Immature natural killer cell (primary cell): Measurements from ENCODE around the gene DLGAP1. TPM values are rescaled to one million over a fixed set of nuclear protein-coding genes. Genes with fewer than 3 reads are reported as not detected.

Experiments
- DNase-seq, 3 donors: peaks; one replicate each; pipeline ENCODE4 v3.0.0; 2022; ENCODE audit warnings: mixed read lengths in 1 of 3
- H3K27ac Mint-ChIP-seq, 6 donors: one replicate each; pipeline ENCODE4 v1.8.0; 2020; ENCODE audit warnings: mixed read lengths in 6 of 6, mild to moderate bottlenecking in 5 of 6, inconsistent platforms in 4 of 6, moderate library complexity in 3 of 6
- H3K27me3 Mint-ChIP-seq, 3 donors: one replicate each; pipeline ENCODE4 v1.8.0; 2020 to 2021; ENCODE audit warnings: low read depth in 3 of 3, mild to moderate bottlenecking in 3 of 3, mixed read lengths in 3 of 3, moderate library complexity in 3 of 3, inconsistent platforms in 1 of 3
- H3K36me3 Mint-ChIP-seq, 3 donors: one replicate each; pipeline ENCODE4 v1.8.0; 2020; ENCODE audit warnings: mixed read lengths in 3 of 3, inconsistent platforms in 2 of 3, mild to moderate bottlenecking in 2 of 3
- H3K4me1 Mint-ChIP-seq, 2 donors: one replicate each; pipeline ENCODE4 v1.8.0; 2020; ENCODE audit warnings: inconsistent platforms in 2 of 2, mild to moderate bottlenecking in 2 of 2, mixed read lengths in 2 of 2, moderate library complexity in 1 of 2
- H3K4me3 Mint-ChIP-seq, 5 donors: one replicate each; pipeline ENCODE4 v1.8.0; 2020; ENCODE audit warnings: mild to moderate bottlenecking in 5 of 5, mixed read lengths in 5 of 5, inconsistent platforms in 3 of 5, moderate library complexity in 3 of 5
- H3K9me3 Mint-ChIP-seq, 6 donors: one replicate each; pipeline ENCODE4 v1.8.0; 2020; ENCODE audit warnings: mild to moderate bottlenecking in 6 of 6, mixed read lengths in 6 of 6, inconsistent platforms in 4 of 6, moderate library complexity in 3 of 6
- polyA plus RNA-seq, 3 donors: library from polyadenylated mRNA; unstranded; fragments of 300-500 nt; fragmentation: Illumina TruSeq; gene quantifications; one replicate each; pipeline ENCODE4 v1.2.3, GENCODE V29; 2021

DLGAP1 gene
- polyA plus RNA-seq, 3 donors from 2014 or later = not detected

GRCh38 chr18:3874581-3874980, 580.5 kb downstream of the DLGAP1 start:
- no peaks in the 10 kb centered on the region for H3K9me3 Mint-ChIP-seq
- no peak overlapping the region for H3K4me3 Mint-ChIP-seq
- no peaks in the 10 kb centered on the region for H3K36me3 Mint-ChIP-seq
- H3K27ac Mint-ChIP-seq = no peak overlapping the region
- H3K27me3 Mint-ChIP-seq = peaks cover 0 to 2% (median 2%) of the 10 kb centered on the region in 3 donors
- H3K4me1 Mint-ChIP-seq = no peaks in the 10 kb centered on the region
- no peak for DNase-seq

GRCh38 chr18:3874125-3874524, 581.0 kb downstream of the DLGAP1 start:
- Mint-ChIP-seq H3K36me3 (no peaks in the 10 kb centered on the region), H3K27me3 (peaks cover 0 to 2% (median 2%) of the 10 kb centered on the region in 3 donors), H3K27ac (no peak overlapping the region), H3K4me1 (no peaks in the 10 kb centered on the region), H3K9me3 (no peaks in the 10 kb centered on the region), H3K4me3 (no peak overlapping the region)
- DNase-seq = no peak

- H3K36me3 Mint-ChIP-seq = no peaks in the 10 kb centered on the region
- H3K4me1 Mint-ChIP-seq = no peaks in the 10 kb centered on the region
- DNase-seq = no peak
- no peak overlapping the region for H3K27ac Mint-ChIP-seq
- H3K9me3 Mint-ChIP-seq = no peaks in the 10 kb centered on the region
- H3K4me3 Mint-ChIP-seq = no peak overlapping the region
- H3K27me3 Mint-ChIP-seq = peaks cover 0 to 2% (median 2%) of the 10 kb centered on the region in 3 donors
These were observed 581.4 kb downstream of the DLGAP1 start for GRCh38 chr18:3873698-3874097.

- no peak for DNase-seq
- Mint-ChIP-seq H3K36me3 (no peaks in the 10 kb centered on the region), H3K27me3 (peaks cover 0 to 2% (median 2%) of the 10 kb centered on the region in 3 donors), H3K27ac (no peak overlapping the region), H3K4me1 (no peaks in the 10 kb centered on the region), H3K9me3 (no peaks in the 10 kb centered on the region), H3K4me3 (no peak overlapping the region)
These were observed 581.9 kb downstream of the DLGAP1 start for GRCh38 chr18:3873211-3873610.

- no peaks in the 10 kb centered on the region for H3K9me3 Mint-ChIP-seq
- no peak for DNase-seq
- no peaks in the 10 kb centered on the region for H3K4me1 Mint-ChIP-seq
- H3K27me3 Mint-ChIP-seq = peaks cover 2% of the 10 kb centered on the region in 3 donors
- H3K27ac Mint-ChIP-seq = no peak overlapping the region
- no peak overlapping the region for H3K4me3 Mint-ChIP-seq
- H3K36me3 Mint-ChIP-seq = no peaks in the 10 kb centered on the region
These were observed 582.5 kb downstream of the DLGAP1 start for GRCh38 chr18:3872641-3873040.

GRCh38 chr18:3871687-3872086, 583.4 kb downstream of the DLGAP1 start:
- Mint-ChIP-seq H3K27ac (no peak overlapping the region), H3K36me3 (no peaks in the 10 kb centered on the region), H3K9me3 (no peaks in the 10 kb centered on the region), H3K4me3 (no peak overlapping the region), H3K4me1 (no peaks in the 10 kb centered on the region), H3K27me3 (peaks cover 2% of the 10 kb centered on the region in 3 donors)
- DNase-seq = no peak

- DNase-seq = no peak
- Mint-ChIP-seq H3K36me3 (no peaks in the 10 kb centered on the region), H3K4me3 (no peak overlapping the region), H3K9me3 (no peaks in the 10 kb centered on the region), H3K4me1 (no peaks in the 10 kb centered on the region), H3K27me3 (peaks cover 2% of the 10 kb centered on the region in 3 donors), H3K27ac (no peak overlapping the region)
These were observed 584.2 kb downstream of the DLGAP1 start for GRCh38 chr18:3870914-3871313.

DNA sequence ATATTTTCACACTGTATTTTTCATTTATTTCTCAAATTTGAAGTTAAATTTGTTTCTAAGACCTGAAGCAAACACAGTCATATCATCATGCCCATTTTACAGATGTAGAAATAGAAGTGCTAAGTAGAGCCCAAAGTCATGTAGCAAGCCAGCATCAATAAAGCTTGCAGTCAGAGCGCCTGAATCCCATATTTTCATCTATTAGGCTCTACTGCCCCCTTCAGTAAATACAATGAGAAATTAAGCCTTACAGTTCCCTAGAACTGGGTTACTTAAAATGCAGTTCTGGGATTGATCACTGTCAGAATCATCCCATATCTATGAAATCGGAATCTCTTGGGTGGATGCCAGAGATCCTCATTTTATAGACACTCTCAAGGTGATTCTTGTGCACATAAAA, 585.3 kb downstream of the DLGAP1 start:
- Mint-ChIP-seq H3K27ac (no peak overlapping the region), H3K4me3 (no peak overlapping the region), H3K36me3 (no peaks in the 10 kb centered on the region), H3K4me1 (no peaks in the 10 kb centered on the region), H3K9me3 (no peaks in the 10 kb centered on the region), H3K27me3 (peaks cover 2 to 4% (median 2%) of the 10 kb centered on the region in 3 donors)
- no peak for DNase-seq

GRCh38 chr18:3867864-3868311, 587.2 kb downstream of the DLGAP1 start:
- H3K4me3 Mint-ChIP-seq = no peak overlapping the region
- H3K36me3 Mint-ChIP-seq = no peaks in the 10 kb centered on the region
- no peak overlapping the region for H3K27ac Mint-ChIP-seq

GRCh38 chr18:3867236-3867635, 587.9 kb downstream of the DLGAP1 start:
- Mint-ChIP-seq H3K27ac (no peak overlapping the region), H3K4me3 (no peak overlapping the region), H3K36me3 (no peaks in the 10 kb centered on the region), H3K27me3 (peaks cover 2 to 5% (median 2%) of the 10 kb centered on the region in 3 donors), H3K4me1 (no peaks in the 10 kb centered on the region), H3K9me3 (no peaks in the 10 kb centered on the region)
- no peak for DNase-seq

More at GRCh38 chr18:3867864-3868311, 587.2 kb downstream of the DLGAP1 start:
- no peaks in the 10 kb centered on the region for H3K4me1 Mint-ChIP-seq
- no peaks in the 10 kb centered on the region for H3K9me3 Mint-ChIP-seq
- DNase-seq = no peak
- peaks cover 0 to 4% (median 2%) of the 10 kb centered on the region in 3 donors for H3K27me3 Mint-ChIP-seq

DNA sequence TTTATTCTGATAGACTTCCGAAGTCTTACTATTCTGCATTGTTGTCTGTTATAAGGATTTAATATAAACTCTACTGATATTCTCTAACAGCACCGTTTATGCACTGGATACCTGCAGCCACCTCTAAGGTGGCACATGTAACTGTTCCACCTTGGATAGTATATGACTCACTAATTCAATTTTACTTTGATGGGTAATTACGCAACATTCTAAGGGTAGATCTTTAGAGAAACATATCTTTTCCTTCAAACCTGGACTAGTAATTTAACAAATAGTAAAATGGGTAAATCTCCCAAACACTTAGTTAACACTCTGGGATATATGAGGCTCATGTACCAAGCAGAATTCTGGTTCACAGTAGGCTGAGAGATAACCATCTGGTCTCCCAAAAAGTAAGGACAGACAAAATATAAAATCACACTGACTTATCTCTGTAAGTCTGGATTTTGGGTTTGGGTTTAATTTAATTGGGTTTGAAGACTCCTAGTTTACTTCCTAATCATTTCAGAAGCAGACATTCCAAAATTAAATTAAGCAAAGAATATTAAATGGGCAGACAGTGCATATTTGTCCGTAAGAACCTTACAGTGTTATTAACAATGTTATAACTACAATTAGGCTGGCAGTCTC, 590.3 kb downstream of the DLGAP1 start:
- peaks cover 2 to 3% (median 2%) of the 10 kb centered on the region in 3 donors for H3K27me3 Mint-ChIP-seq
- no peak overlapping the region for H3K4me3 Mint-ChIP-seq

DNA sequence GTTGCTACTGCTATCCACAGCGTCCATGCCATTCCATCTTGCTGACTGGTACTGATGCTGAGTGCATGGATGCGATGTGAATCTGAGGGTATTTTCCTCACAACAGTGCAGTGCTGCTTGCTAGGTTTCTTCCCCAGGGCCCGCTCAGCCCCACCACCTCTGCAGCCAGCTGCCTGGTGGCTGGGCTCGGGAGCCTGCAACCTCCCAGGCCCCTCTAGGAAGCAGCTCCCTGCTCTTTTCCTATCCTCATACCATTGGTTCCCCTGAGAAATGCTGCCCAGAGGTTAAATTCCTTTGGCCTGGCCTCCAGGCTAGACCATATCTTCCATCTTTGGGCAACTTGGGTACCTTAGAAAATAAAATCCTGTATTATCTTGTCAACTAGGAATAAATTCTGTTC, 591.5 kb downstream of the DLGAP1 start:
- H3K36me3 Mint-ChIP-seq = no peaks in the 10 kb centered on the region
- no peak overlapping the region for H3K27ac Mint-ChIP-seq
- H3K9me3 Mint-ChIP-seq = no peaks in the 10 kb centered on the region
- H3K4me1 Mint-ChIP-seq = no peaks in the 10 kb centered on the region
- H3K27me3 Mint-ChIP-seq = peaks cover 2 to 3% (median 2%) of the 10 kb centered on the region in 3 donors
- DNase-seq = no peak
- no peak overlapping the region for H3K4me3 Mint-ChIP-seq

More for the DNA sequence above, 590.3 kb downstream of the DLGAP1 start:
- no peaks in the 10 kb centered on the region for H3K9me3 Mint-ChIP-seq
- H3K4me1 Mint-ChIP-seq = no peaks in the 10 kb centered on the region
- DNase-seq = no peak
- H3K27ac Mint-ChIP-seq = no peak overlapping the region
- no peaks in the 10 kb centered on the region for H3K36me3 Mint-ChIP-seq

- Mint-ChIP-seq H3K4me3 (no peak overlapping the region), H3K9me3 (no peaks in the 10 kb centered on the region), H3K27ac (no peak overlapping the region), H3K4me1 (no peaks in the 10 kb centered on the region), H3K36me3 (no peaks in the 10 kb centered on the region), H3K27me3 (peaks cover under 1 to 3% (median 2%) of the 10 kb centered on the region in 3 donors)
- no peak for DNase-seq
These were observed 592.1 kb downstream of the DLGAP1 start for GRCh38 chr18:3863006-3863405.

DNA sequence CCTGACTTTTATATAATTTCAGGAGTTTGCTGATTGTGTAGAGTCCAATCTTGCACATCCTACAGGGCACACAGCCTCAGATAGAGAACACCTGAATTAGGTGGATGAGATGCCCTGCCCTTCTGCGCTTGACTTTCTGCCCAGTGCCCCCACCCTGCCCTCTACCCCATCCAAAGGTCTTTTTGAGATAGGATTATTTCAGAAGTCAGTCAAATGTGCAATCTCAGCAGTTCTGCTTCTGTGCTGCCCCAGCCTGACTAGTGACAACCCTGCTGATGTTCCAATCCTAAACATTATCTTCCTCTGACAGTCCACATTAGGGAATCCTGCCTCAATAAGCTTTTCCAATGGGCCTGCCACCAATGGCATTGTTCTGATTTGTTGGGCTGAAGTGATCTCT, 593.6 kb downstream of the DLGAP1 start:
- no peaks in the 10 kb centered on the region for H3K36me3 Mint-ChIP-seq
- DNase-seq = no peak
- no peaks in the 10 kb centered on the region for H3K9me3 Mint-ChIP-seq
- H3K4me3 Mint-ChIP-seq = no peak overlapping the region
- peaks cover 0 to 3% (median 2%) of the 10 kb centered on the region in 3 donors for H3K27me3 Mint-ChIP-seq
- H3K27ac Mint-ChIP-seq = no peak overlapping the region
- no peaks in the 10 kb centered on the region for H3K4me1 Mint-ChIP-seq

DNA sequence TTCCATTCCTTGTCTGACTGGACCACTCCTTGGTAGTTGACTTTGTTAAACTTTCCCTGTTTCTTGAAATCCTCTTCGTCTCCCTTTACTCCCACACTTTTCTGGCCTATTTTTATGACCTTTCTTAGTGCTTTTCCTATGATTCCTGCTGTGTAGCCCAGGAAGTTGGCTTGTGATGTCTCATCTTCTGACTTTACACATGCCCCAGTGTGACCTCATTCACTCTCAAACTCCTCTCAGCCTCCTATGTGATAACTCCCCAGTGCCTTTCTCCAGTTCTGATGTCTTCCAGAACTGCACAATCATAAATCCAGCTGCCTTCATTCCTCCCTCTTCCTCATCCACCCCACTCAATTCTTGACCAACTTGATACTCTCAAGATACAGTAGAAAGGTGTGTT, 597.6 kb downstream of the DLGAP1 start:
- peaks cover 0 to 2% (median 0%) of the 10 kb centered on the region in 6 donors for H3K9me3 Mint-ChIP-seq
- H3K4me1 Mint-ChIP-seq = no peaks in the 10 kb centered on the region
- DNase-seq = no peak
- H3K27ac Mint-ChIP-seq = no peak overlapping the region
- H3K27me3 Mint-ChIP-seq = peaks cover 0 to 1% (median 0%) of the 10 kb centered on the region in 3 donors
- H3K36me3 Mint-ChIP-seq = no peaks in the 10 kb centered on the region
- H3K4me3 Mint-ChIP-seq = no peak overlapping the region
